ENCODE data around the gene CAMK2N2.

The CAMK2N2 gene

DNA sequence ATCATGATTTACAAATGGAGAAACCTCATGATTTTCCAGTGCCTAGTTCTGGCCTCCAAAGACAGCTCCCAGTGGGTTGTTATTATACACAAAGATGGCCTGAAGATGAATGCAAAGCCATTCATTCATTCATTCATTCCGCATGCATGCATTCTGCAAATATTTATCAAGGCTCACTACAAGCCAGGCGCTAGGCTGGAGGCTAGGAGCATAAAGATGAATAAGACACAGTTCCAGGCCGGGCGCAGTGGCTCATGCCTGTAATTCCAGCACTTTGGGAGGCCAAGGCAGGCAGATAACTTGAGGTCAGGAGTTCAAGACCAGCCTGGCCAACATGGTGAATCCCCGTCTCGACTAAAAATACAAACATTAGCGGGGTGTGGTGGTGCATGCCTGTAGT is 35.3 kb upstream of the CAMK2N2 start:
- TF ChIP-seq EZH2phosphoT487 (IDR thresholded peaks at IDR 0.05; ENCODE audit: low read depth): no peak
- TF ChIP-seq, protein P1, sequence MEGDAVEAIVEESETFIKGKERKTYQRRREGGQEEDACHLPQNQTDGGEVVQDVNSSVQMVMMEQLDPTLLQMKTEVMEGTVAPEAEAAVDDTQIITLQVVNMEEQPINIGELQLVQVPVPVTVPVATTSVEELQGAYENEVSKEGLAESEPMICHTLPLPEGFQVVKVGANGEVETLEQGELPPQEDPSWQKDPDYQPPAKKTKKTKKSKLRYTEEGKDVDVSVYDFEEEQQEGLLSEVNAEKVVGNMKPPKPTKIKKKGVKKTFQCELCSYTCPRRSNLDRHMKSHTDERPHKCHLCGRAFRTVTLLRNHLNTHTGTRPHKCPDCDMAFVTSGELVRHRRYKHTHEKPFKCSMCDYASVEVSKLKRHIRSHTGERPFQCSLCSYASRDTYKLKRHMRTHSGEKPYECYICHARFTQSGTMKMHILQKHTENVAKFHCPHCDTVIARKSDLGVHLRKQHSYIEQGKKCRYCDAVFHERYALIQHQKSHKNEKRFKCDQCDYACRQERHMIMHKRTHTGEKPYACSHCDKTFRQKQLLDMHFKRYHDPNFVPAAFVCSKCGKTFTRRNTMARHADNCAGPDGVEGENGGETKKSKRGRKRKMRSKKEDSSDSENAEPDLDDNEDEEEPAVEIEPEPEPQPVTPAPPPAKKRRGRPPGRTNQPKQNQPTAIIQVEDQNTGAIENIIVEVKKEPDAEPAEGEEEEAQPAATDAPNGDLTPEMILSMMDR (IDR thresholded peaks at IDR 0.05; ENCODE audit: low read depth, low read length): no peak
- peaks cover 11% of the 10 kb centered on the region for H3K4me1 ChIP-seq (ENCODE audit: low read length)
- H3K4me2 ChIP-seq (ENCODE audit: low read length): no peak overlapping the region
- H4K20me1 ChIP-seq (ENCODE audit: insufficient read depth, low read length): no peaks in the 10 kb centered on the region
- no peak overlapping the region for H3K4me3 ChIP-seq (ENCODE audit: low read length)
- H3K9me3 ChIP-seq (ENCODE audit: insufficient read depth, low read length): no peaks in the 10 kb centered on the region
- peaks cover 23% of the 10 kb centered on the region for H3K79me2 ChIP-seq (ENCODE audit: low read length)
- no peak overlapping the region for H2AFZ ChIP-seq (ENCODE audit: low read depth, low read length)
- no peak overlapping the region for H3K9ac ChIP-seq (ENCODE audit: low read length)
- no peaks in the 10 kb centered on the region; the same call in 1 of the 2 replicates for H3K27me3 ChIP-seq (ENCODE audit: low read depth, low read length)
- no peak overlapping the region for H3K27ac ChIP-seq (ENCODE audit: low read length)
- peaks cover 10% of the 10 kb centered on the region for H3K36me3 ChIP-seq (replicated peaks; ENCODE audit: low read depth, low read length)

DNA sequence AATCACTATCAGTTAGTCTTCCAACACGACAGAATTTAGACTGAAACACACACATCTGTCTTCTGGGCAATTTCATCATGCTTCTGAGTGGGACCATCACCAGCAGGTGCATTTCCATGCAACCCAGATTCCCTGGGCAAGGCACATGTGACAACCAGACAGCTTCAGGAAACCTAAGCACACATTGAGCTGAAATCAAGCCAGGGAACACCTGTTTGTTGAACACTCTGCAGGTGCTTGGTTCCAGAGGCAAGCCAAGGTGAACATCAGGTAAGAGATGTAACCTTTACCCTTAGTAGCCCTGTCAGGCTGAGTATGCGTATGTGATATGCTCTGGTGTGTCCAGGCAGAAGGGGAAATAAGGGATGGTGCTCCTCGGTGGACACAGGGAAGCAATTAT is 34.4 kb upstream of the CAMK2N2 start:
- Histone ChIP-seq H3K4me3 (ENCODE audit: low read length) (no peak overlapping the region), H3K4me1 (ENCODE audit: low read length) (peaks cover 11% of the 10 kb centered on the region), H3K27me3 (ENCODE audit: low read depth, low read length) (no peaks in the 10 kb centered on the region; the same call in 1 of the 2 replicates), H3K36me3 (replicated peaks; ENCODE audit: low read depth, low read length) (peaks cover 6% of the 10 kb centered on the region), H3K4me2 (ENCODE audit: low read length) (no peak overlapping the region), H4K20me1 (ENCODE audit: insufficient read depth, low read length) (no peaks in the 10 kb centered on the region), H3K9me3 (ENCODE audit: insufficient read depth, low read length) (no peaks in the 10 kb centered on the region), H3K79me2 (ENCODE audit: low read length) (peaks cover 17% of the 10 kb centered on the region), H2AFZ (ENCODE audit: low read depth, low read length) (no peak overlapping the region), H3K27ac (ENCODE audit: low read length) (no peak overlapping the region), H3K9ac (ENCODE audit: low read length) (no peak overlapping the region)
- TF ChIP-seq, protein P1 (IDR thresholded peaks at IDR 0.05; ENCODE audit: low read depth, low read length): no peak
- TF ChIP-seq EZH2phosphoT487 (IDR thresholded peaks at IDR 0.05; ENCODE audit: low read depth): no peak

DNA sequence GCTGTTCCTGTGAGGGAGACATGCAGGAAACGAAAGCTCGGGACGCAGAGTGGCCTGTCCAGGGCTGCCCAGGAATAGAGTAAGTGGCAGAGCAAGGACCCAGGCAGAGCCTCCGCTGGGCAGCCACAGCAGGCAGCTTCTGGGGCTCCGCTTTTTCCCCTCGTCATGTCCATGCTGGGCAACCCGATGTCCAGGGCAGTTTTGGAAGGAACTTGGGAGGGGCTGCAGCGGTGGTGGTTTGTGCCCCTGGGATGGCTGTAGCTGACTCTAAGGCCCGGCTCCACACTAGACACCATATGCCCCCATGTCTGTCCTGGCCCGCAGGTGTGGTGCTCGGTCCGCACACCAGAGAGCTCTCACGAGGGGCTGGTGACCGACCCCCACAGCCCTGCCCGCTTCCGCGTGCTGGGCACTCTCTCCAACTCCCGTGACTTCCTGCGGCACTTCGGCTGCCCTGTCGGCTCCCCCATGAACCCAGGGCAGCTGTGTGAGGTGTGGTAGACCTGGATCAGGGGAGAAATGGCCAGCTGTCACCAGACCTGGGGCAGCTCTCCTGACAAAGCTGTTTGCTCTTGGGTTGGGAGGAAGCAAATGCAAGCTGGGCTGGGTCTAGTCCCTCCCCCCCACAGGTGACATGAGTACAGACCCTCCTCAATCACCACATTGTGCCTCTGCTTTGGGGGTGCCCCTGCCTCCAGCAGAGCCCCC is 30.5 kb upstream of the CAMK2N2 start:
- Histone ChIP-seq H3K4me1 (ENCODE audit: low read length) (no peaks in the 10 kb centered on the region), H3K9ac (ENCODE audit: low read length) (no peak overlapping the region), H3K4me3 (ENCODE audit: low read length) (no peak overlapping the region), H4K20me1 (ENCODE audit: insufficient read depth, low read length) (no peaks in the 10 kb centered on the region), H3K9me3 (ENCODE audit: insufficient read depth, low read length) (no peaks in the 10 kb centered on the region), H2AFZ (ENCODE audit: low read depth, low read length) (no peak overlapping the region), H3K79me2 (ENCODE audit: low read length) (no peaks in the 10 kb centered on the region), H3K4me2 (ENCODE audit: low read length) (no peak overlapping the region), H3K36me3 (replicated peaks; ENCODE audit: low read depth, low read length) (no peaks in the 10 kb centered on the region), H3K27me3 (ENCODE audit: low read depth, low read length) (peaks cover 4% of the 10 kb centered on the region), H3K27ac (ENCODE audit: low read length) (no peak overlapping the region)
- TF ChIP-seq EZH2phosphoT487 (IDR thresholded peaks at IDR 0.05; ENCODE audit: low read depth): no peak
- TF ChIP-seq, protein P1 (IDR thresholded peaks at IDR 0.05; ENCODE audit: low read depth, low read length): no peak

DNA sequence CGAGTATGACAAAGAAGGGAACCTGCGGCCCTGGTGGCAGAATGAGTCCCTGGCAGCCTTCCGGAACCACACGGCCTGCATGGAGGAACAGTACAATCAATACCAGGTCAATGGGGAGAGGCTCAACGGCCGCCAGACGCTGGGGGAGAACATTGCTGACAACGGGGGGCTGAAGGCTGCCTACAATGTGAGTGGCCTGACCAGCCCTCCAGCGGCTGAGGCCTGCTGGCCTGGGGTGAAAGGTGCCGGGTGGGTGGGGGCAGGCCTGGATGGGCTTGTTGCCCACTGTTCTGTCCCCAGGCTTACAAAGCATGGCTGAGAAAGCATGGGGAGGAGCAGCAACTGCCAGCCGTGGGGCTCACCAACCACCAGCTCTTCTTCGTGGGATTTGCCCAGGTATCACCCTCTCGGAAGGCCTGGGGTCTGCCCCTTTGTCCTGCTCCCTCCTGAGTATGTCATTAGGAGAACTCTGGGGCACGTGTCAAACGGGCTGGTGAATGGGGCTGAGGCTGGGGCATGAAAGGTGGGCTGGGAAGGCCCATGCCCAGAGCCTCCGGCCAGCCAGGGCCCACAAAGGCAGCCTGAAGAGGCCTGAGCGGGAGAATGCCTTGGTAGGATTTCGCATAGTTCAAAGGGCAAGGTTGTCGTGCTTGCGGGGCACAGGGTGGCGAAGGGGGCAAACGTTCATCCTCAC is 29.8 kb upstream of the CAMK2N2 start:
- H3K79me2 ChIP-seq (ENCODE audit: low read length): no peaks in the 10 kb centered on the region
- no peak overlapping the region for H3K4me2 ChIP-seq (ENCODE audit: low read length)
- H3K4me3 ChIP-seq (ENCODE audit: low read length): no peak overlapping the region
- no peak overlapping the region for H3K27ac ChIP-seq (ENCODE audit: low read length)
- H3K36me3 ChIP-seq (replicated peaks; ENCODE audit: low read depth, low read length): no peaks in the 10 kb centered on the region
- peaks cover 4% of the 10 kb centered on the region for H3K27me3 ChIP-seq (ENCODE audit: low read depth, low read length)
- no peaks in the 10 kb centered on the region for H3K4me1 ChIP-seq (ENCODE audit: low read length)
- no peaks in the 10 kb centered on the region for H4K20me1 ChIP-seq (ENCODE audit: insufficient read depth, low read length)
- H2AFZ ChIP-seq (ENCODE audit: low read depth, low read length): no peak overlapping the region
- TF ChIP-seq, protein P1 (IDR thresholded peaks at IDR 0.05; ENCODE audit: low read depth, low read length): no peak
- no peak for TF ChIP-seq EZH2phosphoT487 (IDR thresholded peaks at IDR 0.05; ENCODE audit: low read depth)
- no peak overlapping the region for H3K9ac ChIP-seq (ENCODE audit: low read length)
- no peaks in the 10 kb centered on the region for H3K9me3 ChIP-seq (ENCODE audit: insufficient read depth, low read length)
